Activated T-helper 1 cell treated with Interleukin-2 at 50 U/mL for 16 hours (primary cell): Measurements from ENCODE around the gene POMGNT1.

Experiments
- DNase-seq: peaks from one replicate; pipeline ENCODE4 v3.0.0-alpha.2; 2020; ENCODE audit warnings: low read depth

Gene POMGNT1

DNA sequence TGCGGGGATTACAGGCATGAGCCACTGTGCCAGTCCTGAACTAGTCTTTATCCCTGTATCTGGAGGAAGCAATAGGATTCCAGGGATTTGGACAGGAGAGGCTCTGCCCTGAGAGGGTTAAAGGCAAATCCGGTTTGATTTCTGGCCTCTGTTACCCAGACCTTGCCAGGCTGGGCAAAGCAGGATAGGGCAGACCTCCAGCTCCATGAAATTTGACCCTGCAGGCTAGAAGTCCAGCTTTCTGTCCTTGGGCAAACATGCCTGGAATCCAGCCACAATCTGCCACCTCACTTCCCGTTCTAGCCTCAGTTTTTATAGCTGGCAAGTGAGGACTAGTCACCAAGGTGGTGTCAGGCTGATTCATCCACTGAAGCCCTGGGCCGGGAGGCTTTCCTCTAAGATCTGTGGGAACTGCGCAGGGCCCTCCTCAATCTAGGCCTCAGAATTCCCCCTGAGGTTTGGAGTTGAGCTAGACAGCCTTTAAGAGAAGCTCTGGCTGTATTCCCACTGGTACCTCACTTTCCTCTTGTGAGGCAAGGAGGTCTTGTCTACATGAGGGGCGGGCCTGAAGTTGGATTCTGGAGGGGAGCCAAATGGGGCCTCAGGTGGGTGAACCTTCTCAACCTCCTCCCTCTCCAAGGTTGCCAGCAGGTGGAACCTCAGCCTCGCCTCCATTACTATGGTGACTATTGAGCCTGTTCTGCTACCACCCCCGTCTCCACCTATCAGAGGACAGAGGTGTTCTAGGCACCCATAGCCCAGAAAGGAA is 15.0 kb downstream of the POMGNT1 start:
- no peak for DNase-seq

DNA sequence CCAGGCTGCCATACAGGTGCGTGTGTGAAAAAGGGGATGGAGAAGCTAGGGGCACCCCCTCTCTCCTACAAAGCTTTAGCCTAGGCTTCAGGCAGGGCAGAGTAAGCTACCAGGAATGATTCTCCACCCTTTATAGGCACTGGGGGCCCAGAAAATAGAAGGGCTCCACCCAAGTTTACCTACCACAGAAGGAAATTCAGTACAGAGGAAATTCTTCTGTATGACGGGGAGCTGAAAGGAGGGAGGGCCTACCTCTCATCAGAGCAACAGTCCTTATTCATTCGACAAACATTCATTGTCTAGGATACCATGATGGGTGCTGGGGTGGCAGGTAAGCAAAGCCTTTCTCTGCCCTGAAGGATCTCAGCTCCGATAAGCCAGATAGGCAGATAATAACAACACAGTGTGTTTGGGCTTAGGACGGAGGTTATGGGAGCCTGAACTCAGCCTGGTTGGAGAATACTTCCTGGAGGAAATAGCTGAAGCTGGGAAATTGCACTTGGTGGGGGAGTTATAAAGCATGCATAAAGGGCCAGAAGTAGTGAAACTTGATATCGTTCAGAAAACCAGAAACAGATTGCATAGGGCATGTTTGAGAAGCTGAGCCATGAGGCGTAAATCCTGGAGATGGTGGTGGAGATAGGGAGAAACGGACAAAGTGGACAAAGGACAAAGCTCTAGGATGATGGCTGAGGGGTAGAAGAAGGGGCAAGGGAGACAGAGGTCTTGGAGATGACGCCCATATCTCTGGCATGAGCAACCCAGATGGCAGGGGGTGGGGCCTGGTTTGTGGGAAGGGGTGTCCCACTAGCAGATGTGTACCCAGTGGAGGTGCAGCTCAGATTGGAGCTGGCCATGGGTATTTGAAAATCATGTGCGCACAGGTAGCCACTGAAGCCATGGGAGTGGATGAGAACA is 16.6 kb downstream of the POMGNT1 start:
- DNase-seq, result no peak

DNA sequence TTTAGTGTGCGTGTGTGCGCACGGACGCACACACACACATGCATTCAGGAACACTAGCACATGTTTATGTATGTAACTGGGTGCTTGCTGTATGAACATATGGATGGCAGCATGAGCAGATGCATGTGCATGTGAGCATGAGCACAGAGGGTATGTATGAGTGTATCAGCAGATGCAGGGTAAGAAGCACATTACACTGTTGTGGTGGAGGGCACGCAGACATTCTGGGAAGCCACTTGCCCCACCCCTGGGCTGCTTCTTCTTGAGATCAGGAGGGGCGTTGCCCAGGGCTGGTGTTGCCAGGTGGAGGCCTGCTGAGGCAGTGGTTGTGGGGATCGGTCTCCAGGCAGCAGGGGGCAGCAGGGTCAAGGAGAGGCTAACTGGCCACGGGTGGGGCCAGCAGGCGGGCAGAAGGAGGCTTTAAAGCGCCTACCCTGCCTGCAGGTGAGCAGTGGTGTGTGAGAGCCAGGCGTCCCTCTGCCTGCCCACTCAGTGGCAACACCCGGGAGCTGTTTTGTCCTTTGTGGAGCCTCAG is 18.1 kb downstream of the POMGNT1 start:
- DNase-seq, result no peak

DNA sequence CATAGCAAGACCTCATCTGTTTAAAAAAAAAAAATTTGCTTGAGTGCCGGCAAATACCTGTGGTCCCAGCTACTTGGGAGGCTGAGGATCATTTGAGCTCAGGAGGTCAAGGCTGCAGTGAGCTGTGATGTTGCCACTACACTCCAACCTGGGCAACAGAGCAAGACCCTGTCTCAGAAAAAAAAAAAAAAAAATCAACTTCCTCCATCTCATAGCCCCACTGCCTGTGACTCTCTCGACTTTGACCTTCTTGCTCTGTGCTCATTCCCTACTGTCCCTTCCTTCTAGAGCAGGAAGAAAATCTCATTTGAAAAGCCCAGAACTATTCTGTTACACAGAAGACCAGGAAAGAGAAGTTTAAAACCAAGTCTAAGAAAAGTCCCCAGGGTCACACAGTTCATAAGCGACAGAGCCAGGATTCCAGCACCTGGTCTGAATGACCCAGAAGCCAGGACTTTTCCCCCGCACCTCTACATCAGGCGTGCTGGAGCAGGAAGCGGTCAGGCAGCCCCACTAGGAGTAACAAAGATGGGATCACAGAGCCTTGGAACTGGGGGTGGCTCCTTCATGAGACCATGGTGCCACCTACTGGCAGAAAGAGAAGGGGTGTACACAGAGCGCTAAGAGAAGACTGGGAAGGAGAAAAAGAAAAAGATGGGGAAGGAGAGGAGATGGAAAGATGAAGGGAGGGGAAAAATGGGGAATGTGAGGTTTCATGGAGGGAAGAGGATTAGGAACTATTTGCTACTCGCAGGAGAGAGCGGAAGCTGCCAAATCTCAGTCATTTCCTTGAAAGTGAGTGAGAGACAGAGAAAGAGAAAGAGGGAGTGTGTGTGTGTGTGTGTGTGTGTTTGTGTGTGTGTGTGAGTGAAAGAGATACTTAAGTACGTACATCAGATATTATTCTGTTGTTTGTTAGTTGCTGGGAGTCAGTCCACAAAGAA is 18.8 kb downstream of the POMGNT1 start:
- peak; percentile 37 for DNase-seq

DNA sequence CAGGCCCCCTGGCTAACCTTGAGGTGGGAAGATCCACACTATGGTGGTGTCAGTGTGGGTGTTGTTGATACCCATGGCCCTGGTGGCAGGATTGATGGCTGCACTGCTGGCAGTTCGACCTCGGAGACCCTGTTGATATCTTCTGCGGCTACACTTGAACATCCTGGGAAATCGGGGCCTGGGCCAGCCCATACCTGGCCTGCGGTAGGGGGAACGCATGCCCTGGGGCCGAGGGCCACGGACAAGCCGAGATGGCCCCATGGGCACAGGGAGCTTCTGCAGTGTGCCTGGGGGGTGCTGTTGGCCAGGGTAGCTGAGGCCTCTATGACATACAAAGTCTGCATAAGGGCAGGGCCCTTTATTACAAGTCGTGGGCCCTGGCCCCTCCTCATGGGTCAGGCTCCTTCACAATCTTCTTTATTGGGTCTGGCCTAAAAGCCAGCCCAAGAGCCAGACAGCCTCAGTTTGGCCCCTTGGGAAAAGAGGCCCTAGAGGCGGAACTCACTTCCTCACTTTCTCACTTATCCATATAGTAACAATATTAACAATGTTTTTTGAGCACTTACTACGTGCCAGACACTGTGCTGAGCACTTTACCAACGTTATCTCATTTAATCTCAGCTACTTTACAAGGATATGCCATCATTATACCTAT is 21.9 kb downstream of the POMGNT1 start, which contains the start of gene P3R3URF:
P3R3URF (minus strand) TSS at position 278 of the 655 bp plus-strand sequence; CDS start at position 261, 17 bp downstream.
- no peak for DNase-seq

DNA sequence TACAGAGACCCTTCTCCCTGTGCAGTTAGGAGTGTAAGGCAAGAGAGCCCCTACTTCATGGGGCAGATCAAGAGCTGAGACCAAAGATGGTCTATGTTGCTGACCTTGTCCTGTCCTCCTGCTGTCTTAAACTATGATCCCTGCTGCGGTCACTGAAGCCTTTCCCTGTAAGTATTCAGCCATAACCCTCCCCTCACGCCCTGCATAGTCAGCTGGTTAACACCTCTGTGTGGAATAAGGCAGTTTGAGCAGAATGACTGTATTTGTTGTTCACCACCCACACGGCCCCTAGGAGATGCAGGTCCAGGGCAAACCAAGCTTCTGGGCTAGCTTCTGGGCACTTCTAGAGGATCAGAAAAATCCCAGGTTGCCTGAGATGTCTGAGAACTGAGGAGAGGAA is 23.0 kb downstream of the POMGNT1 start:
- DNase-seq, result no peak

DNA sequence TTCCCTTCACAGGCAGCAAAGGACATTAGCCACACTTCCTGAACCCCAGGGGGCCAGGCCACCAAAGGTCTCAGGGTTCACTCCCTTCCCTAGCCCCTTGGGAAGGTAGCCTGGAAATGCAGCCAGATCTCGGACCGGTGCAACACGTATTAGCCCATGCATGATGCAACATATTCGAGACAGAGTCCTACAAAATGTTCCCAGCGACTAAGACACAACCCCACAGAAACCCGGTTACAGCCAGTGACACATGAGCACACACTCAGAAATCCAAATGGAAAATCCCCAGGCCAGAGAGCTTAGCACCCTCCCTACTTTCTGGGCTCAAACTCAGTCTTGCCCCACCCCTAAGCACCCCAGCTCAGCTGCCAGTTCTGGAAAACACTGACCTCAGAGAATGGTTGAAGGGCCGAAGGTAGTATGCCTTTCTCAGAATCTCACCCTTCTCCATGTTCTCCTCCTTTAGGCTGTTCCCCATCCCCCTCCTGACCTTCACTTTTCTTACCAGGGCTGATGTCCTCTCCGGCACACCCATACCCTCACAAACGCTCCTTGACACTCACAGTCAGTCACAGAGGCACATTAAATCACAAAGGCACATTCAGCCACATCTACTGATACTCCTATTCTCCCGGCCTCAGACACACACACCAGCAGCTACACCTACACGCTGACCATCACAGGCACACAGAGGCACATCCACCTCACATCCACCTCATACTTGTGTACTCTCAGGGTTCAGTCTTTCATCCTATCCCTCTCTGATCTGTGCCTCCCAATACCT is 23.6 kb downstream of the POMGNT1 start, which contains the start of gene TSPAN1:
TSPAN1 (plus strand) TSS at position 640 of the 784 bp plus-strand sequence. CDS start 6,021 bp downstream, outside the sequence.
- no peak for DNase-seq

DNA sequence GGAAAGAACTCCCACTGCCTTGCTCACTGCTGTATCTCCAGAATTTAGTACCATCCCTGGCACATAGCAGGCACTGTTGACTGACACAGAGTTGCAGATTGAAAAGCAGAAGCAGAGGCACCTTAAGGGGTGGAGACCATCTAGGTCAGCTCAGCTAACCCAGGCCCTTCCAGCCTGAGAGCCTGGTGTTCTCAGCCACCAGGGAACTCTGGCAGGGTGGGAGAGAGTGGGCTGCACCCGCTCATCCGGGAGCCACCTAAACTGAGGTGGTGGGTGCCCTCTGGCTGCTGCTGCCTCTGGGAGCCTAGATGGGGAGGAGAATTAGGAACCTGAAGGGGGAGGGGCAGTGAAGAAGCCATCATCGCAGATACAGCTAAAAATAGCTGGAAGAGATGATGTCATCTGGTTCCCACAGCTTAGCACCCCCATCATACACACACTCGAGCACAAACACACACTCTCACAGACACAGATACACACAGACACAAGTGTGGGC is 24.8 kb downstream of the POMGNT1 start:
- no peak for DNase-seq

DNA sequence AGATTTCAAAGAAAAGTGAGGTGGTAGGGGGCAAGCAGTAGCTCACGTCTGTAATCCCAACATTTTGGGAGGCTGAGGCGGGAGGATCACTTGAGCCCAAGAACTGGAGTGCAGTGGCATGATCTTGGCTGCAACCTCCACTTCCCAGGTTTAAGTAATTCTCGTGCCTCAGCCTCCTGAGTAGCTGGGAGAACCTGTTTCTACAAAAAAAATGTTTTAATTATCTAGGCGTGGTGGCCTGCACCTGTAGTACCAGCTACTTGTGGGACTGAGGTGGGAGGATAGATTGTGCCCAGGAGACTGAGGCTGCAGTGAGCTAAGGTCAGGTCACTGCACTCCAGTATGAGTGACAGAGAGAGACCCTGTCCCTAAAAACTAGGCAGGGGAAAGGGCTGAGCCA is 25.9 kb downstream of the POMGNT1 start:
- DNase-seq, result no peak

DNA sequence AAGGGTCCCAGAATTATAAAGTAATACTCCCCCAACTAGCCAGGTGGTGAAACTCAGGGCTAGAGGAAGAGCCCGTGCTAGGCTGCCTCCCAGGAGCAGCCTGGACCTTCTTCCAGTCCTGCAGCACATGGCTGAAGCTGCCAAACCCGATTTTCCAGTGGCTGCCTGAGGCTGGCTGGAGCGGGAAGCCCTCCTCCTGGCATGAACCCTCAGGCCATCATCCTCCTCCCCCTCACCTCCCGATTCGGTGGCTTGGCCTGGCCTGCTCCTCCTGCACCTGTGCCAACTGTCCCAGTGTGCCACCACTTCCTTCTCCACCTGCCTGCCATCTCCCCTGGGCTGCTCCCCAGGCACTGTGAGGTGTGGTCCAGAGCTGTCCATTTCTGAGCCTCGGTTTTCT is 26.4 kb downstream of the POMGNT1 start:
- no peak for DNase-seq

DNA sequence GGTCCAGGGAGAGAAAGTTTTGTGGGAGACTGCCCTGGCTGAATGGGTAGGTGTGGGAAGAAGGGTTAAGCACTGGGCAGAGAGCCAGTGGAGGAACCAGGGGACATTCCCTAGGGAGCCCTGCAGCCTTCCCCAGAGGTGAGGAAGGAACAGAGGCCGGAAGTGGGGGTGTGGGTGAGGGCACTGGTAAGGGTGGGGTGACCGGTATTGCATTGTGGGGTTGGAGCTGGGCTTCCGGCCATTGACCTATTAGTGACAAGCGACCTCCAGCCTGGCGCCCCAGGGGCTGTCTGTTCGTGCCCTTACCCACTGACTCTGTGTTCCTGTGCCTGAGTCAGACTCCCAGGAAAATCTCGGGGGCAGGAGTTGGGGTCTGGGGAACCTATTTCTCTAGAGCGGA is 26.9 kb downstream of the POMGNT1 start:
- no peak for DNase-seq

DNA sequence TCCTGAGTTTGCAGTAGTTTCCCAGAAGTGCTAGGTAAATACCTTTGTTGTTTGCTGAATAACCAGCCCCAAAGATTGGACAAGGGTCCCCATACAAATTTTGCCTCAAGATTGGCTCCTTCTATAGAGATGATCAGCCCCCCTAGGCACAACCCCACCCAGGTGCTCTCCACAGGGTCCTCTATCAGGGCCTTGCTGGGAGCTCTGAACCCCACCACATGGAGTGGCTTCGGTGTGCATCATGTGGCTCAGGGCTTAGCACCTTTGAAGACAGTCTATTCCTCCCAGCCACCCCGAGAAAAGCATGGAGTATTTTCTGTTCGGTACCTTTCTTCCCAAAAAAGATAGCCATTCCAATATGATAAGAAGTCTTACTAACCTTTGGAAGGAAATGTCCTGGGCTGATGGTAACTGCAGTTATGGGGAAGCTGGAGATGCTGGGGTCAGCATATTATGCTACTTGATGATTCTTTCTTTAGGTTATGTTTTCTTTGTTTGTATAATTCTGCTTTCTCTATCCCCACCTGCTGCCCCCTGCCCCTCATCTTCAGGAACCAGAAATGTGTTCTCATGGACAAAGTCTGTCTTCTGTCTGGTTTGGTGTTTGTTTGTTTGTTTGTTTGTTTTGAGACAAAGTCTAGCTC is 28.3 kb downstream of the POMGNT1 start:
- no peak for DNase-seq

DNA sequence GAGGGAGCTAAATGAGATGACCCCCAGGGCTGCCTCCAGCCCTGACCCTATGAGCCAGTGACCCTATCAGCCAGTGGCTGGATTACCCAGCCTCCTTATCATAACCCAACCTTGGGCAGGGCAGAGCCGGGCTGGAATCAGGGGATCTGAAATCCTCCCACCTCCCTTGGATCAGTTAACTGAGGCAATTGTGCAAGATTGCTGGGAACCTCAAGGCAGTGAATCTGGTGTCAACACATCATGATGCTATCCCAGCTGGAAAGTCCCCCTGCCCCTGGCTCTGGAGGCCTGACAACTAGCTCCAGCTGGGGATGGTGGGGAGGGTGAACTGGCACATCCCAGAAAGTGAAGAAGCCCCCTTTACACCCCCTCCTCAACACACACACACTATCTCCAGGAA is 29.8 kb downstream of the POMGNT1 start:
- no peak for DNase-seq

DNA sequence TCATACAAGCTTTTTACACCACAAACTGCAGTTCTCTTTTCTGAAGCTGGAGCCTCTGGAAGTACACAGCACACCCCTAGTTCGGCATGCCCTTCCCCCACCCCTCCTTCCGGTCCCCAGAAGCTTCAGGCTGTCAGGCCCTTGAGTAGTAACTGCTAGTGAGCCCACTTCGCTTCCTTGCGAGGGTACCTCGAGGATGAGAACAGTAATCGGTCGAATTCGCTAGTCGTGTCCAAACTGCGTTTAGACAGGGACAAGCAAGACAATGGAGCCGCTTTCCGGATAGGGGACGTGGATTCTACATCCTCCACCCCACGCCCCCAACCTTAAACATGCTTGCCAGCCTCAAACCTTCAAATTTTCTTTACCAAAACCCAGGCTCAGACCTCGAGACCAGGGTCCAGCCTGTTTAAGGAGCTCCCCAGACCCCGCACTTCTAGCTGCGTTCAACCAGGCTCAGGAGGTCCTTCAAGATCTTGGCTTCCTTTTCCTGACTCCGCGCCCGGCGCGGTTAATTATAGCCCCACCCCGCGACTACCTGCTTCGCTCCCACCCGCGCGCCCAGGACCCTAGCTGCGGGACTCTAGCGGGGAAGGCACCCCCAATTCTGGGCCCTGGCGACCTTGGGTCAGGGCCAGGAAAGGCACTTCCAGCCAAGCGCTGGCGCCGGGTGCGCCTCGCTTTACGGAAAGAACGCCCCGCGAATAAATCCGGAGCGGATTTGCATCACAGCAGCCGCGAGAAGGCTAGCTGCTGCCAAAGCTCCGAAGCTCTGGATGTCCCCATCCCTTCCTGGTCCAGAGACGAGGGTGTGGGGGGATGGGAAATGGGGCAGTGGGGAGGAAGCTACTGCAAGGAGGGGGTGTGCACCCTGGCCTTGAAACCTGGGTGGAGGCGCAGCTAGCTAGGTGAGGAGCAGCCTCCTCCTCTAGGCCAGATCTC is 31.4 kb downstream of the POMGNT1 start:
- DNase-seq, result peak; percentile 11

DNA sequence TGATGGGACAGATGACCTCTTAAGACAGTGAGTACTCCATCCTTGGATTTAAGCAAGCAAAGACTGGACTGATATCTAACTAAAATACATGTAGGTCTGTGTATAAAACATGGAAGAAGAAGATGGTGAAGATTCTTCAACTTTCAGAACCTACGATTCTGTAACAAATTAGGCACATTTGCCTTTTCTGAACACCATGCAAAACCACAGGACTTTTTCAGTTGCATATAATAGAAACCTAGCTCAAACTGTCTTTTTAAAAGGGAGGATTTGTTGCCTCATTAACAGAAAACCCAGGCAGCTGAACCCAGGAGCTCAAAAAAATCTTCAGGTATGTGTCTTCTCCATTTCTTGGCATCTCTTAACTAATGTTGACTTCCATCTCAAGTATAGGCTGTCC is 38.0 kb downstream of the POMGNT1 start:
- no peak for DNase-seq

DNA sequence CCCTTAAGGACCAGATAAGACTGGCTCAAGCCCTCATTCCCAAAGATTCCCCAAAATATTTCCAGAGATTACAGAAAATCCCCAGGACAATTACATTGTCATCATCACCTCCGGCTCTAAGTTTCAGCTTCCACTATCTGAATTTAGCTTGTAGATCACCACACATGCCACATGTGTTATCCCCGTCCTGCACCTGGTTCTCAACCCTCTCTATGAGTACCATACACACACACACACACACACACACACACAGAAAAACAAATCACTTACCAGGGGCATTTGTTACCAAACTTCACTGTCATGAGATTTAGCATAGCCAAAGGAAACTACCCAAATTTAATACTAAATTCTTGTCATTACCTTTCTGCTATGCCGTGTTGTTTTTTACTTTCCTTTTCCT is 38.7 kb downstream of the POMGNT1 start:
- DNase-seq, result no peak

DNA sequence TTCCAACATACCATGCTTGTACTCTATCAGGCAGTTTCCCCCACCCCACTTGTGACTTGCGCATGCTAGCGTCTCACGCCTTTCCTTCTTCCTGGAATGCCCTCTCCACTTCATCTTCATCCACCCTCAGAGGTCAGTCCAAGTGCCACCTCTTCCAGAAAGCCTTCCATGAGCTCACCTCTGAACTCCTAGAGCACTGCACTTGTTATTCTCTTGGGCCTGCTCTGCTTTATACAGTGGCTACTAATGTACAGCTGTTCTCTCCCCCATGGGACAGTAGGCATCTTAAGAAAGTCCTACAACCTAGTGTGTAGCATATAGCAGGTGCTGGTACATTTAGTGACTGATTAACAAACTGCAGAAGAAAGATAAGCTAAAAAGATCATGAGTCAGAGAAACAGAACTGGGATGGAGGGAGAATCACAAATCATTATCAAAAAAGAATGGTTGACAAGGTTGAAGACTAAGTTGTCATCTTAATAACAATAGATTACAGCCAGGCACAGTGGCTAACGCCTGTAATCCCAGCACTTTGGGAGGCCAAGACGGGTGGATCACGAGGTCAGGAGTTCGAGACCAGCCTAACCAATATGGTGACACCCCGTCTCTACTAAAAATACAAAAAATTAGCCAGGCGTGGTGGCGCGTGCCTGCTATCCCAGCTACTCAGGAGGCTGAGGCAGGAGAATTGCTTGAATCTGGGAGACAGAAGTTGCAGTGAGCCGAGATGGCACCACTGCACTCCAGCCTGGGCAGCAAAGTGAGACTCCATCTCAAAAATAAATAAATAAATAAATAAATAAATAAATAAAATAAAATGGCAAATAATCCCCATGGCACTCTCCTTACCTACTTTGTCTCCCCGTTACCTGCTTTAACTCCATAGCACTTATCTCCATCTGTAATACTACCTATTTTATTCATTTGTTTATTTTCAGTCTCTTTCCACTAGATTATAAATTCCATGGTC is 39.6 kb downstream of the POMGNT1 start:
- no peak for DNase-seq
